ENCODE results near the gene ARAP3. TPM values are rescaled to one million over a fixed set of nuclear protein-coding genes. Genes with fewer than 3 reads are reported as not detected.

Gene ARAP3
- total and polyA plus RNA-seq, 9 of the 15 experiments (the other 6 are each of a cell fraction or from before 2014, with no cell fraction given), result 0.83 to 25.7 (median 6.4) TPM

GRCh38 chr5:141605523-141606277 is 76.3 kb downstream of the ARAP3 start (continued):
- TF ChIP-seq NRF1 (conservative IDR thresholded peaks at IDR 0.05 in 1 of 2, IDR thresholded peaks at IDR 0.05 in 1 of 2) (0 out of 4 replicates have a peak, but pooled peaks of 1 of the 2 experiments have one; percentile 19), PCBP2 (IDR thresholded peaks at IDR 0.05; ENCODE audit: low read depth, low read length, poor library complexity, severe bottlenecking) (no peak), NFIC (IDR thresholded peaks at IDR 0.05) (peak; percentile 83), CHD1 (IDR thresholded peaks at IDR 0.05; ENCODE audit: low read length) (no peak), KAT7 (CRISPR knock-in tag; IDR thresholded peaks at IDR 0.05; ENCODE audit: borderline replicate concordance) (no peak), ZBTB26 (CRISPR knock-in tag; IDR thresholded peaks at IDR 0.05) (no peak), FIP1L1 (IDR thresholded peaks at IDR 0.05; ENCODE audit: low read depth, low read length, poor library complexity, severe bottlenecking) (no peak), GTF3C2 (IDR thresholded peaks at IDR 0.05; ENCODE audit: borderline replicate concordance, extremely low read depth, insufficient read length) (no peak), HDAC1 (IDR thresholded peaks at IDR 0.05) (peak in 1 of 2 experiments; percentile 92; a peak in 2 of 4 replicates), ZNF586 (CRISPR knock-in tag; conservative IDR thresholded peaks at IDR 0.05) (no peak), PATZ1 (CRISPR knock-in tag; IDR thresholded peaks at IDR 0.05; ENCODE audit: borderline replicate concordance) (peak; percentile 61; the same call in 1 of the 2 replicates), ZNF212 (CRISPR knock-in tag; IDR thresholded peaks at IDR 0.05) (no peak), SRSF7 (optimal IDR thresholded peaks at IDR 0.05; ENCODE audit: low read depth, low read length) (no peak), ZBTB12 (CRISPR knock-in tag; IDR thresholded peaks at IDR 0.05) (peak; percentile 74), ELK1 (CRISPR knock-in tag; IDR thresholded peaks at IDR 0.05) (no peak), TBP (optimal IDR thresholded peaks at IDR 0.05; ENCODE audit: low read depth, low read length) (peak; percentile 22), NFE2 (IDR thresholded peaks at IDR 0.05; ENCODE audit: low read depth) (0 out of 2 replicates have a peak, but pooled peaks have one; percentile 22)

Measured in K562 (cell line).